B cell (primary cell): ENCODE data around the gene TMEM232. TPM values are rescaled to one million over a fixed set of nuclear protein-coding genes. Genes with fewer than 3 reads are reported as not detected.

Experiments
- ATAC-seq: fragments of 200-7000 bp; cut with Tn5 transposase; one replicate; pipeline ENCODE4 v1.10.0; 2021; ENCODE audit warnings: low read depth, mild to moderate bottlenecking, moderate number of reproducible peaks, moderate library complexity
- CTCF ChIA-PET: fragments of 350-600 bp; sonication (Branson Sonifier 250); formaldehyde crosslinking; loops from one replicate; lab custom pipeline; 2021; ENCODE audit warnings: antibody characterized with exemption, inconsistent platforms; lab: Charles Lee
- POLR2A ChIA-PET: fragments of 350-600 bp; sonication (Branson Sonifier 250); formaldehyde crosslinking; loops from one replicate; lab custom pipeline; 2021; ENCODE audit warnings: antibody characterized with exemption; lab: Charles Lee
- DNase-seq: peaks from one replicate; pipeline ENCODE4 v3.0.0; 2013
- H2AFZ ChIP-seq: 2 replicates; pipeline ENCODE4 v1.6.1; 2012; ENCODE audit warnings: mild to moderate bottlenecking, low read depth, low read length; ENCODE audit not compliant: insufficient read depth, poor library complexity, severe bottlenecking
- H3K27ac ChIP-seq, 2 donors: 1 replicate in 1 of 2; 2 replicates in 1 of 2; pipeline ENCODE4 v1.5.1; 2012 to 2013; ENCODE audit warnings: low read length in 2 of 2, mild to moderate bottlenecking in 2 of 2, moderate library complexity in 1 of 2
- H3K27me3 ChIP-seq, 4 experiments: fragments of 200-600 bp in 1 of 4; sonication (generic) in 1 of 4; replicated peaks in 1 of 4; 1 replicate in 2 of 4; 2 replicates in 2 of 4; pipeline versions ENCODE4 v1.6.1 to v1.7.0; 2013 to 2016; ENCODE audit warnings: low read length in 3 of 4, mild to moderate bottlenecking in 2 of 4, mixed read lengths in 1 of 4, moderate library complexity in 1 of 4; ENCODE audit not compliant: insufficient read depth in 4 of 4, control insufficient read depth in 3 of 4; ENCODE audit errors: control extremely low read depth in 1 of 4
- H3K36me3 ChIP-seq, 2 experiments: replicated peaks in 1 of 2; 1 replicate in 1 of 2; 2 replicates in 1 of 2; pipeline versions ENCODE4 v1.6.1 to v1.7.1; 2013; ENCODE audit warnings: low read length in 1 of 2; ENCODE audit not compliant: insufficient read depth in 2 of 2, control insufficient read depth in 1 of 2; ENCODE audit errors: control extremely low read depth in 1 of 2, extremely low read depth in 1 of 2
- H3K4me1 ChIP-seq, 2 donors: fragments of 200-600 bp in 1 of 2; sonication (generic) in 1 of 2; 1 replicate in 1 of 2; 2 replicates in 1 of 2; pipeline versions ENCODE4 v1.5.1 to v1.6.1; 2013 to 2017; ENCODE audit warnings: low read length in 2 of 2; ENCODE audit not compliant: control insufficient read depth in 2 of 2, insufficient read depth in 2 of 2
- H3K4me2 ChIP-seq: replicated peaks from 2 replicates; pipeline ENCODE3; 2012; ENCODE audit warnings: mild to moderate bottlenecking, low read depth, low read length; ENCODE audit not compliant: poor library complexity, severe bottlenecking
- H3K4me3 ChIP-seq, 5 experiments: fragments of 200-600 bp in 1 of 5; sonication (generic) in 1 of 5; 1 replicate in 3 of 5; 2 replicates in 2 of 5; pipeline versions ENCODE4 v1.5.1 to v1.7.0; 2011 to 2016; ENCODE audit warnings: low read length in 4 of 5, mild to moderate bottlenecking in 4 of 5, low read depth in 2 of 5, control low read depth in 1 of 5, moderate library complexity in 1 of 5; ENCODE audit not compliant: insufficient read depth in 1 of 5; ENCODE audit errors: control extremely low read depth in 1 of 5, extremely low read depth in 1 of 5
- H3K79me2 ChIP-seq: fragments of 200-600 bp; sonication (generic); one replicate; pipeline ENCODE4 v1.6.0; 2016; ENCODE audit warnings: low read length; ENCODE audit not compliant: control insufficient read depth, insufficient read depth
- H3K9ac ChIP-seq: fragments of 200-600 bp; sonication (generic); 2 replicates; pipeline ENCODE4 v1.6.1; 2017; ENCODE audit warnings: mild to moderate bottlenecking, low read length, moderate library complexity
- H3K9me3 ChIP-seq, 3 donors: one replicate each; pipeline versions ENCODE4 v1.6.1 to v1.7.1; 2013; ENCODE audit warnings: low read length in 2 of 3; ENCODE audit not compliant: control insufficient read depth in 2 of 3, insufficient read depth in 1 of 3; ENCODE audit errors: control extremely low read depth in 1 of 3
- H4K20me1 ChIP-seq: 2 replicates; pipeline ENCODE4 v1.6.0; 2012; ENCODE audit warnings: mild to moderate bottlenecking, low read length; ENCODE audit not compliant: insufficient read depth, control insufficient read depth, poor library complexity, severe bottlenecking
- H3K27ac Mint-ChIP-seq: one replicate; pipeline ENCODE4 v1.8.0; 2021; ENCODE audit warnings: mixed read lengths
- H3K27me3 Mint-ChIP-seq: one replicate; pipeline ENCODE4 v1.8.0; 2021; ENCODE audit warnings: mixed read lengths
- H3K4me1 Mint-ChIP-seq: one replicate; pipeline ENCODE4 v1.8.0; 2021; ENCODE audit warnings: mixed read lengths
- H3K4me3 Mint-ChIP-seq: one replicate; pipeline ENCODE4 v1.8.0; 2021; ENCODE audit warnings: mixed read lengths
- H3K9me3 Mint-ChIP-seq: one replicate; pipeline ENCODE4 v1.8.0; 2022; ENCODE audit warnings: mixed read lengths; ENCODE audit not compliant: insufficient read depth
- EZH2 ChIP-seq: IDR thresholded peaks from 2 replicates; pipeline ENCODE4 v1.6.1; 2012; ENCODE audit warnings: borderline replicate concordance, low read depth, mild to moderate bottlenecking, moderate library complexity, low read length; ENCODE audit not compliant: insufficient read depth, poor library complexity, severe bottlenecking
- WGBS: methylation state at CpG from one replicate; pipeline ENCODE4 v1.1.5; 2013; ENCODE audit warnings: missing lambda C conversion rate; ENCODE audit not compliant: insufficient coverage; 5-methylcytosine and 5-hydroxymethylcytosine counted together
- intact Hi-C: fragments of 100-400 bp; cut with micrococcal nuclease; formaldehyde crosslinking; loops from one replicate; pipeline ENCODE4 v1.10.0; 2022
- polyA plus RNA-seq: library from polyadenylated mRNA; depleted of rRNA; stranded (reverse); fragments of >200 nt; gene quantifications from 2 replicates; pipeline ENCODE4 v1.2.3, GENCODE V29; 2012
- total RNA-seq, 2 donors: library from RNA; stranded (reverse); fragments of 120-200 nt in 1 of 2; gene quantifications; 1 replicate in 1 of 2; 2 replicates in 1 of 2; pipeline versions ENCODE4 v1.2.3 to v1.2.4, GENCODE V29; 2013 to 2022
- TF ChIP-seq, protein P1 (sequence below): fragments of 200-600 bp; IDR thresholded peaks from one replicate; pipeline ENCODE4 v1.8.0; 2022; ENCODE audit warnings: antibody characterized with exemption, mild to moderate bottlenecking

Gene TMEM232
- total and polyA plus RNA-seq, 2 donors (not counting 1 experiment from before 2014, with no cell fraction given) = 0.49 to 2.9 TPM

DNA sequence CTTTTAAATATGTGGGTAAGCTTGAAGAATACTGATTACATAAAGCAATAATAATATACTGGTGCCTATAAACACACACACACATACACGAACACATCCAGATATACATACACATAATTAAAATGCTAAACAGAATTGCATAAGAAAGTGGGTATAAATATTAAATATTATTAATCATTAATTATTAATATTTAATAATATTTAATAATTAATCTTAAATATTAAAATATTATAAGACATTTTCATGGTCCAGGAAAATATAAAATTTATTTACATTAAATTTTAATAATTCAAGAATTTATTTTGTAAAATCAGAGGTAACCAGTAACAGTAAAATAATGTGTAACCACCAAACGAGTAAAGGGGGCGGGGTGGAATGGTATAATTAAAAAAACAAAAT lies 178.3 kb downstream of the TMEM232 start:
- Mint-ChIP-seq H3K9me3 (peaks cover 4% of the 10 kb centered on the region), H3K27me3 (no peaks in the 10 kb centered on the region), H3K4me3 (no peak overlapping the region), H3K27ac (no peak overlapping the region), H3K4me1 (no peaks in the 10 kb centered on the region)
- Histone ChIP-seq H3K27me3 (no peaks in the 10 kb centered on the region), H2AFZ (no peak overlapping the region), H3K4me2 (no peak overlapping the region), H3K79me2 (no peaks in the 10 kb centered on the region), H3K9ac (no peak overlapping the region), H3K9me3 (peaks cover 0 to 4% (median 0%) of the 10 kb centered on the region in 3 donors), H3K36me3 (no peaks in the 10 kb centered on the region), H3K27ac (no peak overlapping the region), H3K4me3 (no peak overlapping the region), H3K4me1 (no peaks in the 10 kb centered on the region), H4K20me1 (no peaks in the 10 kb centered on the region)
- no CpG with 5 or more reads among the region's 3 CpGs for WGBS
- DNase-seq (no peak), ATAC-seq (no peak)
- no peak for TF ChIP-seq EZH2
- TF ChIP-seq, protein P1, sequence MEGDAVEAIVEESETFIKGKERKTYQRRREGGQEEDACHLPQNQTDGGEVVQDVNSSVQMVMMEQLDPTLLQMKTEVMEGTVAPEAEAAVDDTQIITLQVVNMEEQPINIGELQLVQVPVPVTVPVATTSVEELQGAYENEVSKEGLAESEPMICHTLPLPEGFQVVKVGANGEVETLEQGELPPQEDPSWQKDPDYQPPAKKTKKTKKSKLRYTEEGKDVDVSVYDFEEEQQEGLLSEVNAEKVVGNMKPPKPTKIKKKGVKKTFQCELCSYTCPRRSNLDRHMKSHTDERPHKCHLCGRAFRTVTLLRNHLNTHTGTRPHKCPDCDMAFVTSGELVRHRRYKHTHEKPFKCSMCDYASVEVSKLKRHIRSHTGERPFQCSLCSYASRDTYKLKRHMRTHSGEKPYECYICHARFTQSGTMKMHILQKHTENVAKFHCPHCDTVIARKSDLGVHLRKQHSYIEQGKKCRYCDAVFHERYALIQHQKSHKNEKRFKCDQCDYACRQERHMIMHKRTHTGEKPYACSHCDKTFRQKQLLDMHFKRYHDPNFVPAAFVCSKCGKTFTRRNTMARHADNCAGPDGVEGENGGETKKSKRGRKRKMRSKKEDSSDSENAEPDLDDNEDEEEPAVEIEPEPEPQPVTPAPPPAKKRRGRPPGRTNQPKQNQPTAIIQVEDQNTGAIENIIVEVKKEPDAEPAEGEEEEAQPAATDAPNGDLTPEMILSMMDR = no peak
- ChIA-PET CTCF (no interaction called here), POLR2A (no interaction called here)
- intact Hi-C loops = no loop called here

DNA sequence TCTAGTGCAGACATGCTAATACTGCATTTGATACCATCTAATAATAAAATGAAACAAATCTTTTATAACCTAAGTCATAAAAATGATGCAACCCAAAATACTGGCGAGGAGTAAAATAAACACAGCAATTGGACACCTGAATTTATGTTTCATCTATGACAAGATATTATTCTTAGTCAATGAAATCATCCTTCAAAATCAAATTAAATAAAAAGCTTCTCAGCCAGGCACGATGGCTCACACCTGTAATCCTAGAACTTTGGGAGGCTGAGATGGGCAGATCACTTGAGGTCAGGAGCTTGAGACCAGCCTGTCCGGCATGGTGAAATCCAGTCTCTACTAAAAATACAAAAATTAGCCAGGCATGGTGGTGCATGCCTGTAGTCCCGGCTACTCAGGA lies 179.0 kb downstream of the TMEM232 start:
- WGBS = 100% methylated on average over 2 of the region's 4 CpGs
- H3K4me2 ChIP-seq = no peak overlapping the region
- POLR2A ChIA-PET = no interaction called here
- no peak for TF ChIP-seq EZH2
- TF ChIP-seq, protein P1 = no peak
- H3K36me3 ChIP-seq = no peaks in the 10 kb centered on the region
- intact Hi-C loops = no loop called here
- Mint-ChIP-seq H3K4me1 (no peaks in the 10 kb centered on the region), H3K27me3 (peaks cover 4% of the 10 kb centered on the region), H3K9me3 (no peaks in the 10 kb centered on the region), H3K4me3 (no peak overlapping the region), H3K27ac (no peak overlapping the region)
- ATAC-seq = no peak
- H4K20me1 ChIP-seq = no peaks in the 10 kb centered on the region
- no peak overlapping the region for H3K27ac ChIP-seq
- no peak for DNase-seq
- H3K79me2 ChIP-seq = no peaks in the 10 kb centered on the region
- no peak overlapping the region for H3K9ac ChIP-seq
- no peak overlapping the region for H3K4me3 ChIP-seq
- H2AFZ ChIP-seq = no peak overlapping the region
- H3K27me3 ChIP-seq = no peaks in the 10 kb centered on the region
- H3K9me3 ChIP-seq = peaks cover 0 to 4% (median 0%) of the 10 kb centered on the region in 3 donors
- H3K4me1 ChIP-seq = no peaks in the 10 kb centered on the region
- CTCF ChIA-PET = no interaction called here
